ENCODE results near the gene CBX7. TPM values are rescaled to one million over a fixed set of nuclear protein-coding genes. Genes with fewer than 3 reads are reported as not detected.
A peak's percentile ranks its signal among the peaks of the same experiment; 100 is the strongest.
"Not testable (repeated sequence)": the region's sequence is repeated elsewhere in the genome, so short reads cannot be mapped to it uniquely, and the experiment has no call there.

The CBX7 gene
- total and polyA plus RNA-seq, 4 donors: 2.2 to 21.8 (median 14.9) TPM

- H3K9ac ChIP-seq (ENCODE audit: low read depth in 1 of 2, low read length in 2 of 2): peak overlapping the region in 1 of 2 donors; percentile 43
- no peaks in the 10 kb centered on the region for H3K36me3 ChIP-seq (ENCODE audit: control insufficient read depth in 4 of 4, insufficient read depth in 3 of 4, low read depth in 1 of 4, low read length in 3 of 4)
- H3K4me1 ChIP-seq (ENCODE audit: control insufficient read depth in 4 of 4, insufficient read depth in 4 of 4, low read length in 3 of 4): peaks cover 0 to 34% (median 4%) of the 10 kb centered on the region in 4 donors
- H3K9me3 ChIP-seq (ENCODE audit: control insufficient read depth in 4 of 4, low read length in 3 of 4): no peaks in the 10 kb centered on the region
- H3K4me3 ChIP-seq (ENCODE audit: low read depth in 1 of 3, low read length in 3 of 3): no peak overlapping the region
- WGBS: 74% methylated on average over 11 of the region's 11 CpGs
- peak overlapping the region; percentile 53 to 72 for H3K27ac ChIP-seq (ENCODE audit: low read depth in 1 of 2, low read length in 2 of 2)
- DNase-seq (ENCODE audit: low spot score): no peak
- H3K27me3 ChIP-seq (ENCODE audit: control insufficient read depth in 4 of 4, insufficient read depth in 4 of 4, low read length in 3 of 4): no peaks in the 10 kb centered on the region
- TF ChIP-seq NR2F2 (IDR thresholded peaks at IDR 0.05) (no peak), FOXA1 (IDR thresholded peaks at IDR 0.05) (no peak), HNF4A (conservative IDR thresholded peaks at IDR 0.05) (no peak), JUND (IDR thresholded peaks at IDR 0.05) (no peak), RAD21 (IDR thresholded peaks at IDR 0.05) (no peak), ZBTB33 (IDR thresholded peaks at IDR 0.05) (no peak)
Measured at GRCh38 chr22:39173787-39174497, 21.5 kb upstream of the CBX7 start.

- H3K27me3 ChIP-seq (ENCODE audit: control insufficient read depth in 4 of 4, insufficient read depth in 4 of 4, low read length in 3 of 4): no peaks in the 10 kb centered on the region
- peaks cover 0 to 34% (median 4%) of the 10 kb centered on the region in 4 donors for H3K4me1 ChIP-seq (ENCODE audit: control insufficient read depth in 4 of 4, insufficient read depth in 4 of 4, low read length in 3 of 4)
- H3K27ac ChIP-seq (ENCODE audit: low read depth in 1 of 2, low read length in 2 of 2): peak overlapping the region; percentile 53 to 72
- no peaks in the 10 kb centered on the region for H3K36me3 ChIP-seq (ENCODE audit: control insufficient read depth in 4 of 4, insufficient read depth in 3 of 4, low read depth in 1 of 4, low read length in 3 of 4)
- 80% methylated on average over 16 of the region's 16 CpGs for WGBS
- H3K4me3 ChIP-seq (ENCODE audit: low read depth in 1 of 3, low read length in 3 of 3): no peak overlapping the region
- DNase-seq (ENCODE audit: low spot score): no peak
- no peak for TF ChIP-seq ZBTB33 (IDR thresholded peaks at IDR 0.05)
- no peak for TF ChIP-seq REST (IDR thresholded peaks at IDR 0.05)
- TF ChIP-seq SP1 (IDR thresholded peaks at IDR 0.05): no peak
- no peak for TF ChIP-seq TAF1 (conservative IDR thresholded peaks at IDR 0.05)
- no peak for TF ChIP-seq HNF4G (IDR thresholded peaks at IDR 0.05)
- TF ChIP-seq ATF3 (IDR thresholded peaks at IDR 0.05): no peak
- TF ChIP-seq CTCF (IDR thresholded peaks at IDR 0.05; ENCODE audit: low read depth, low read length, missing input control): no peak
- no peak for TF ChIP-seq FOXA1 (IDR thresholded peaks at IDR 0.05)
- no peak for TF ChIP-seq FOXA2 (IDR thresholded peaks at IDR 0.05)
- TF ChIP-seq NR2F2 (IDR thresholded peaks at IDR 0.05): no peak
- H3K9me3 ChIP-seq (ENCODE audit: control insufficient read depth in 4 of 4, low read length in 3 of 4): no peaks in the 10 kb centered on the region
- H3K9ac ChIP-seq (ENCODE audit: low read depth in 1 of 2, low read length in 2 of 2): no peak overlapping the region
Measured at GRCh38 chr22:39173050-39173706, 20.7 kb upstream of the CBX7 start.

- H3K4me3 ChIP-seq (ENCODE audit: low read depth in 1 of 3, low read length in 3 of 3); H3K9ac ChIP-seq (ENCODE audit: low read depth in 1 of 2, low read length in 2 of 2); H3K9me3 ChIP-seq (ENCODE audit: control insufficient read depth in 4 of 4, low read length in 3 of 4); DNase-seq (ENCODE audit: low spot score); H3K27me3 ChIP-seq (ENCODE audit: control insufficient read depth in 4 of 4, insufficient read depth in 4 of 4, low read length in 3 of 4); H3K36me3 ChIP-seq (ENCODE audit: control insufficient read depth in 4 of 4, insufficient read depth in 3 of 4, low read depth in 1 of 4, low read length in 3 of 4): not testable (repeated sequence)
- Histone ChIP-seq H3K27ac (ENCODE audit: low read depth in 1 of 2, low read length in 2 of 2) (peak overlapping the region in 1 of 2 donors; percentile 53), H3K4me1 (ENCODE audit: control insufficient read depth in 4 of 4, insufficient read depth in 4 of 4, low read length in 3 of 4) (peaks cover 0 to 32% (median 4%) of the 10 kb centered on the region in 4 donors)
- 86% methylated on average over 11 of the region's 11 CpGs for WGBS
Measured at GRCh38 chr22:39172265-39173049, 20.0 kb upstream of the CBX7 start.
